ENCODE data around the gene MFNG.
A peak's percentile ranks its signal among the peaks of the same experiment; 100 is the strongest.

The MFNG gene

GRCh38 chr22:37430941-37431340 lies 55.2 kb downstream of the MFNG start:
- peaks cover 78% of the 10 kb centered on the region for H3K27me3 ChIP-seq (ENCODE audit: control insufficient read depth, low read length)
- H3K4me2 ChIP-seq (ENCODE audit: low read length): no peak overlapping the region
- TF ChIP-seq EZH2phosphoT487 (IDR thresholded peaks at IDR 0.05; ENCODE audit: borderline replicate concordance, low read length): no peak
- TF ChIP-seq CTCF (IDR thresholded peaks at IDR 0.05; ENCODE audit: low read depth, low read length, poor library complexity, severe bottlenecking): no peak
- H3K79me2 ChIP-seq (ENCODE audit: control insufficient read depth, low read length): no peaks in the 10 kb centered on the region
- no peak overlapping the region for H3K4me3 ChIP-seq (ENCODE audit: low read length)
- no peaks in the 10 kb centered on the region for H3F3A ChIP-seq (ENCODE audit: control insufficient read depth, insufficient read depth)
- no peaks in the 10 kb centered on the region for H3K4me1 ChIP-seq (ENCODE audit: control insufficient read depth, low read length)
- H3K36me3 ChIP-seq (ENCODE audit: control insufficient read depth, low read length): no peaks in the 10 kb centered on the region
- H4K20me1 ChIP-seq (ENCODE audit: control insufficient read depth, insufficient read depth, low read depth, low read length): no peaks in the 10 kb centered on the region
- no peak overlapping the region for H3K27ac ChIP-seq (ENCODE audit: low read depth, low read length)
- H3K9me2 ChIP-seq (replicated peaks; ENCODE audit: control insufficient read depth, low read length): no peaks in the 10 kb centered on the region
- H3K9me3 ChIP-seq (ENCODE audit: control insufficient read depth, insufficient read depth, low read length): no peaks in the 10 kb centered on the region

GRCh38 chr22:37428649-37429586 lies 57.3 kb downstream of the MFNG start:
- H3K4me2 ChIP-seq (ENCODE audit: low read length): no peak overlapping the region
- no peak overlapping the region for H3K27ac ChIP-seq (ENCODE audit: low read depth, low read length)
- no peaks in the 10 kb centered on the region for H4K20me1 ChIP-seq (ENCODE audit: control insufficient read depth, insufficient read depth, low read depth, low read length)
- no peaks in the 10 kb centered on the region for H3K79me2 ChIP-seq (ENCODE audit: control insufficient read depth, low read length)
- H3K9me3 ChIP-seq (ENCODE audit: control insufficient read depth, insufficient read depth, low read length): no peaks in the 10 kb centered on the region
- H3K4me1 ChIP-seq (ENCODE audit: control insufficient read depth, low read length): no peaks in the 10 kb centered on the region
- no peak overlapping the region for H3K4me3 ChIP-seq (ENCODE audit: low read length)
- peaks cover 89% of the 10 kb centered on the region for H3K27me3 ChIP-seq (ENCODE audit: control insufficient read depth, low read length)
- H3K9me2 ChIP-seq (replicated peaks; ENCODE audit: control insufficient read depth, low read length): no peaks in the 10 kb centered on the region
- H3F3A ChIP-seq (ENCODE audit: control insufficient read depth, insufficient read depth): no peaks in the 10 kb centered on the region
- TF ChIP-seq CTCF (IDR thresholded peaks at IDR 0.05; ENCODE audit: low read depth, low read length, poor library complexity, severe bottlenecking) (peak; percentile 95), EZH2phosphoT487 (IDR thresholded peaks at IDR 0.05; ENCODE audit: borderline replicate concordance, low read length) (no peak)
- H3K36me3 ChIP-seq (ENCODE audit: control insufficient read depth, low read length): no peaks in the 10 kb centered on the region

- Histone ChIP-seq H3F3A (ENCODE audit: control insufficient read depth, insufficient read depth) (no peaks in the 10 kb centered on the region), H3K4me2 (ENCODE audit: low read length) (no peak overlapping the region), H3K4me1 (ENCODE audit: control insufficient read depth, low read length) (no peaks in the 10 kb centered on the region), H3K27ac (ENCODE audit: low read depth, low read length) (no peak overlapping the region), H3K79me2 (ENCODE audit: control insufficient read depth, low read length) (no peaks in the 10 kb centered on the region), H3K9me2 (replicated peaks; ENCODE audit: control insufficient read depth, low read length) (no peaks in the 10 kb centered on the region), H3K36me3 (ENCODE audit: control insufficient read depth, low read length) (no peaks in the 10 kb centered on the region), H3K9me3 (ENCODE audit: control insufficient read depth, insufficient read depth, low read length) (no peaks in the 10 kb centered on the region), H4K20me1 (ENCODE audit: control insufficient read depth, insufficient read depth, low read depth, low read length) (no peaks in the 10 kb centered on the region), H3K27me3 (ENCODE audit: control insufficient read depth, low read length) (peaks cover 83% of the 10 kb centered on the region), H3K4me3 (ENCODE audit: low read length) (no peak overlapping the region)
- TF ChIP-seq EZH2phosphoT487 (IDR thresholded peaks at IDR 0.05; ENCODE audit: borderline replicate concordance, low read length) (no peak; the same call in 1 of the 2 replicates), CTCF (IDR thresholded peaks at IDR 0.05; ENCODE audit: low read depth, low read length, poor library complexity, severe bottlenecking) (no peak)
Measured at GRCh38 chr22:37427711-37428635, 58.2 kb downstream of the MFNG start.

Data from DOHH2 (cell line).